Erythroblast (primary cell): ENCODE results near the gene CLINT1.

Experiments used
- GATA1 ChIP-seq: IDR thresholded peaks from 2 replicates; pipeline ENCODE4 v1.6.1; 2011; ENCODE audit warnings: low read depth, mild to moderate bottlenecking, control low read depth, low read length, moderate library complexity
- POLR2A ChIP-seq: IDR thresholded peaks from 2 replicates; pipeline ENCODE4 v1.6.1; 2011; ENCODE audit warnings: mild to moderate bottlenecking, low read length

GRCh38 chr5:157766442-157766841 is 92.5 kb downstream of the CLINT1 start:
- TF ChIP-seq POLR2A = no peak
- TF ChIP-seq GATA1 = no peak
